MCF 10A (cell line): ENCODE results near the gene IL34. TPM values are rescaled to one million over a fixed set of nuclear protein-coding genes. Genes with fewer than 3 reads are reported as not detected.
A peak's percentile ranks its signal among the peaks of the same experiment; 100 is the strongest.

ENCODE experiments used
- BruUV-seq: library from RNA; stranded (reverse); fragments of 400-500 nt; replicated peaks from 2 replicates; lab custom pipeline; 2021; lab: Mats Ljungman, UMichigan
- CTCF ChIA-PET: fragments of 300-600 bp; sonication (Branson Sonifier 250); formaldehyde crosslinking; extraction: SDS; loops from one replicate; lab custom pipeline; 2021; ENCODE audit warnings: antibody characterized with exemption, inconsistent platforms; lab: Yijun Ruan, JAX
- POLR2A ChIA-PET: fragments of 300-600, 350-650 bp; sonication (Branson Sonifier 250); formaldehyde crosslinking; extraction: SDS; loops from one replicate; lab custom pipeline; 2020; ENCODE audit warnings: antibody characterized with exemption, inconsistent platforms; lab: Yijun Ruan, JAX
- DNase-seq: peaks from one replicate; pipeline ENCODE4 v3.0.0-alpha.2; 2018; ENCODE audit not compliant: unreplicated experiment
- H3K27ac Mint-ChIP-seq: one replicate; pipeline ENCODE4 v1.8.0; 2022; ENCODE audit warnings: mild to moderate bottlenecking, low read depth, mixed read lengths; ENCODE audit not compliant: unreplicated experiment
- H3K27me3 Mint-ChIP-seq: one replicate; pipeline ENCODE4 v1.8.0; 2022; ENCODE audit warnings: mixed read lengths; ENCODE audit not compliant: insufficient read depth, unreplicated experiment
- H3K36me3 Mint-ChIP-seq: one replicate; pipeline ENCODE4 v1.8.0; 2022; ENCODE audit warnings: mild to moderate bottlenecking, moderate library complexity, mixed read lengths; ENCODE audit not compliant: insufficient read depth, unreplicated experiment
- H3K4me1 Mint-ChIP-seq: one replicate; pipeline ENCODE4 v1.8.0; 2022; ENCODE audit warnings: mixed read lengths; ENCODE audit not compliant: insufficient read depth, unreplicated experiment
- H3K4me3 Mint-ChIP-seq: one replicate; pipeline ENCODE4 v1.8.0; 2022; ENCODE audit warnings: mild to moderate bottlenecking, moderate library complexity, mixed read lengths; ENCODE audit not compliant: unreplicated experiment
- H3K9me3 Mint-ChIP-seq: one replicate; pipeline ENCODE4 v1.8.0; 2022; ENCODE audit warnings: mixed read lengths; ENCODE audit not compliant: unreplicated experiment
- CTCF ChIP-seq: fragments of 200-600 bp; IDR thresholded peaks from one replicate; pipeline ENCODE4 v1.8.0; 2022; ENCODE audit warnings: antibody characterized with exemption, mild to moderate bottlenecking; ENCODE audit not compliant: unreplicated experiment
- intact Hi-C: fragments of 100-400 bp; cut with micrococcal nuclease; formaldehyde crosslinking; loops from 2 replicates; pipeline ENCODE4 v1.14.1; 2022
- total RNA-seq: library from RNA; stranded (reverse); gene quantifications from 2 replicates; pipeline ENCODE4 v1.2.3, GENCODE V29; 2022

Gene IL34
- total RNA-seq, 1 experiment from 2014 or later: not detected

- DNase-seq: no peak
- Mint-ChIP-seq H3K4me1 (no peaks in the 10 kb centered on the region), H3K4me3 (no peak overlapping the region), H3K27me3 (no peaks in the 10 kb centered on the region), H3K27ac (no peak overlapping the region), H3K36me3 (peaks cover 7% of the 10 kb centered on the region), H3K9me3 (peaks cover 6% of the 10 kb centered on the region)
- no TSS peak for BruUV-seq
- TF ChIP-seq CTCF: no peak
- ChIA-PET POLR2A (interaction anchor here (0.6 to 1.6 kb wide), 2 partner anchors 59 to 117 kb away, joined by 3 to 5 read pairs; no protein-coding TSS in a partner anchor), CTCF (interaction anchor here (0.5 to 2.2 kb wide), 5 partner anchors 19 to 279 kb away, joined by 3 to 7 read pairs (median 3); no protein-coding TSS in a partner anchor)
- intact Hi-C loops: no loop called here
Observed at GRCh38 chr16:70634861-70635260, 11.5 kb upstream of the IL34 start.

DNA sequence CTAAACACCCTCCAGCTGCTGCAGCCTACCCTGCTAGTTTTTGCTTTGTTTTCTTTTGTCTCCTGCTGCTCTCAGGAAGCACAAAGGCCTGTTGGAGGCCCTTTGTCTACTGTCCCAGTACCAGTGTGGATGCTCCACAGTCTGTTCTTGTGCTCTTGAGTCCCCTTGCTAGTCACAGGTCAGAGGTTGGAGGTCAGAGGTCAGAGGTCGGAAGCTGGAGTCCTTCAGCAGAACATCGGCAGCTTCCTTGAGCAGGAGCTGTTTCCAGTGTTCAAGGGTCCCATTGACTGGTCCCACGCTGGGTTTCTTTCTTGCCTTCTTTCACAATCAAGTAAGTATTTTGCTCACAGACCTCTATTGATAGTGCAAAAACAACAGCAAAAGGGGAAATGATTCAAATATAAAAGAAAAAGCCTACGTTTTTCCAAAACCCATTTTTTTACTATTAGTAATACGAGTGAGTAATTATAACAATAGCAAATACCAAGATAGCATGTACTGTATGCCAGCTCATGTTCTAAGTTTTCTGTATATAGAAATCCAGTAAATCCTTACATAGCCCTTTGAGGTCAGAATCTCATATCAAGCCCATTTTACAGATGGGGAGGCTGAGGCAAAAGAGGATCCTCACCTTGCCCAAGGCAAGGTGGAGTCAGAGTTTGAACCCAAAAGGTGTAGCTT, 10.9 kb upstream of the IL34 start:
- Mint-ChIP-seq H3K36me3 (peaks cover 7% of the 10 kb centered on the region), H3K4me3 (no peak overlapping the region), H3K4me1 (no peaks in the 10 kb centered on the region), H3K27me3 (no peaks in the 10 kb centered on the region), H3K9me3 (no peaks in the 10 kb centered on the region), H3K27ac (no peak overlapping the region)
- intact Hi-C loops: no loop called here
- DNase-seq: no peak
- no peak for TF ChIP-seq CTCF
- ChIA-PET POLR2A (interaction anchor here (1.6 kb wide), 1 partner anchor 59 kb away, joined by 5 read pairs; no protein-coding TSS in a partner anchor), CTCF (interaction anchor here (0.5 to 2.2 kb wide), 5 partner anchors 18 to 244 kb away, joined by 3 to 7 read pairs (median 3); no protein-coding TSS in a partner anchor)
- BruUV-seq: no TSS peak

- Mint-ChIP-seq H3K36me3 (peaks cover 2% of the 10 kb centered on the region), H3K4me3 (no peak overlapping the region), H3K27ac (no peak overlapping the region), H3K4me1 (no peaks in the 10 kb centered on the region), H3K9me3 (no peaks in the 10 kb centered on the region), H3K27me3 (no peaks in the 10 kb centered on the region)
- ChIA-PET CTCF (interaction anchor here (0.6 to 1.1 kb wide), 6 partner anchors 10 to 842 kb away, joined by 3 to 4 read pairs (median 3); no protein-coding TSS in a partner anchor), POLR2A (interaction anchor here (0.6 kb wide), 2 partner anchors 23 to 387 kb away, joined by 3 read pairs; partner anchors contain the start of gene EXOSC6)
- peak; percentile 28 for DNase-seq
- no peak for TF ChIP-seq CTCF
- BruUV-seq: no TSS peak
- intact Hi-C loops: no loop called here
Observed at GRCh38 chr16:70638814-70639792, 7.3 kb upstream of the IL34 start.
